ENCODE measurements around the gene ZNF407.
A peak's percentile ranks its signal among the peaks of the same experiment; 100 is the strongest.

The ZNF407 gene

DNA sequence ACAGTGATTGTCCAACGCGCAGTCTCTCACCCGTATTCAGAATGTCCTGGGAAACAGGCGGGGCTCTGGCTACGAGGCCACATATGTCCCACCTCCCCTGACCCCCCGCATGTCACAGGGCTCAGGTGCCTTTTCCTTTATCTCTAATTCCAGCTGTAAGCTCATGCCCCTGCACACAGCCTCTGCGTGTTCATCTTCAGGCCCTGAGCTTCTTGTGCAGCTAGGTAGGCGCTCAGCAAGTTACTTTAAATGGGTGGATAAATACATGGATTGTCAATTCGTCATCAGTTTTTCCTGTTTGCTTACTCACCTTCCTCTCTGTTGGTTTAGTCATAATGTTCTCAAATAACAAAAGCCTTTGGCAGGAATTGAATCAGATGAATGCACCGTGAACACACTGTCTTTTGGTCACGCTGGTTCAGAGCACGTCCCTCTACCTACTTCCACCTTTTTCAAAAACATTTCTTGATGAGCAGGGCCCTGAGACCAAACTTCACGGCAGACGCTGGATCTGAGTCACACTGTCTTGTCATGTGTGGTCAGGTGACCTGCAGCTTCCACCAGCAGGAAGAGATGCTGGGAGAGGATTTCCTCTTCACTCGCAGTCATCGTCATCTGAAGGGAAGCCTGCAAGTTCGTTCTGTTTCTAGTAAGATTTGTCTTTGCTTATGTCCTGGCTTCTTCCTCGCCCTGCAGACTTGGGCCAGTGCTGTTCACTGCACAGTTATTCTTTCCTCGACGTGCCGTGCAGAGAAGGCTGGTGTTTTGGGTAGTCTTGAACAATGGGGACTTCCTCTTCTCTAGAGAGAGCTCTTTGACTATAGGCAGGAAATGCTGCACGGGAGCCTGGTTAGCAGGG, 473.2 kb downstream of the ZNF407 start:
- TF ChIP-seq, protein P1, sequence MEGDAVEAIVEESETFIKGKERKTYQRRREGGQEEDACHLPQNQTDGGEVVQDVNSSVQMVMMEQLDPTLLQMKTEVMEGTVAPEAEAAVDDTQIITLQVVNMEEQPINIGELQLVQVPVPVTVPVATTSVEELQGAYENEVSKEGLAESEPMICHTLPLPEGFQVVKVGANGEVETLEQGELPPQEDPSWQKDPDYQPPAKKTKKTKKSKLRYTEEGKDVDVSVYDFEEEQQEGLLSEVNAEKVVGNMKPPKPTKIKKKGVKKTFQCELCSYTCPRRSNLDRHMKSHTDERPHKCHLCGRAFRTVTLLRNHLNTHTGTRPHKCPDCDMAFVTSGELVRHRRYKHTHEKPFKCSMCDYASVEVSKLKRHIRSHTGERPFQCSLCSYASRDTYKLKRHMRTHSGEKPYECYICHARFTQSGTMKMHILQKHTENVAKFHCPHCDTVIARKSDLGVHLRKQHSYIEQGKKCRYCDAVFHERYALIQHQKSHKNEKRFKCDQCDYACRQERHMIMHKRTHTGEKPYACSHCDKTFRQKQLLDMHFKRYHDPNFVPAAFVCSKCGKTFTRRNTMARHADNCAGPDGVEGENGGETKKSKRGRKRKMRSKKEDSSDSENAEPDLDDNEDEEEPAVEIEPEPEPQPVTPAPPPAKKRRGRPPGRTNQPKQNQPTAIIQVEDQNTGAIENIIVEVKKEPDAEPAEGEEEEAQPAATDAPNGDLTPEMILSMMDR (conservative IDR thresholded peaks at IDR 0.05; ENCODE audit: low read depth): no peak
- peak; percentile 74 for DNase-seq (ENCODE audit: low spot score)
- peak overlapping the region; percentile 83 for H3K27ac ChIP-seq
- ChIA-PET CTCF (no interaction called here), POLR2A (ENCODE audit: low non-redundant PET) (no interaction called here)

DNA sequence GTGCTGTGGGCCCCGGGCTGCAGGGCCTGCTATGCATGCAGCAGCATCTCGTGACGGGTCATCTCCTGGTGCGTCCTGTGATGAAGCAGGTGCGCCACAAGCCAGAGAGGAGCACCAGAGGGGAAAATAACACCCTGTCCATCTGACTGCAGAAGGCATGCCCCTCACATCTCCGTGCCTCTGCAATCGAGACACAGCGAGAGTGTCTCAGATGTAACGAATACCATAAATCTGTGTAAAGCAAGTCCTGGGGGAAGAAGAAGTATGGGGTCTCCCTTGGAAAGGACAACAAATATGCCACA, 473.8 kb downstream of the ZNF407 start:
- ChIA-PET CTCF (no interaction called here), POLR2A (ENCODE audit: low non-redundant PET) (no interaction called here)
- TF ChIP-seq, protein P1 (conservative IDR thresholded peaks at IDR 0.05; ENCODE audit: low read depth): no peak
- H3K27ac ChIP-seq: peak overlapping the region; percentile 83
- no peak for DNase-seq (ENCODE audit: low spot score)

DNA sequence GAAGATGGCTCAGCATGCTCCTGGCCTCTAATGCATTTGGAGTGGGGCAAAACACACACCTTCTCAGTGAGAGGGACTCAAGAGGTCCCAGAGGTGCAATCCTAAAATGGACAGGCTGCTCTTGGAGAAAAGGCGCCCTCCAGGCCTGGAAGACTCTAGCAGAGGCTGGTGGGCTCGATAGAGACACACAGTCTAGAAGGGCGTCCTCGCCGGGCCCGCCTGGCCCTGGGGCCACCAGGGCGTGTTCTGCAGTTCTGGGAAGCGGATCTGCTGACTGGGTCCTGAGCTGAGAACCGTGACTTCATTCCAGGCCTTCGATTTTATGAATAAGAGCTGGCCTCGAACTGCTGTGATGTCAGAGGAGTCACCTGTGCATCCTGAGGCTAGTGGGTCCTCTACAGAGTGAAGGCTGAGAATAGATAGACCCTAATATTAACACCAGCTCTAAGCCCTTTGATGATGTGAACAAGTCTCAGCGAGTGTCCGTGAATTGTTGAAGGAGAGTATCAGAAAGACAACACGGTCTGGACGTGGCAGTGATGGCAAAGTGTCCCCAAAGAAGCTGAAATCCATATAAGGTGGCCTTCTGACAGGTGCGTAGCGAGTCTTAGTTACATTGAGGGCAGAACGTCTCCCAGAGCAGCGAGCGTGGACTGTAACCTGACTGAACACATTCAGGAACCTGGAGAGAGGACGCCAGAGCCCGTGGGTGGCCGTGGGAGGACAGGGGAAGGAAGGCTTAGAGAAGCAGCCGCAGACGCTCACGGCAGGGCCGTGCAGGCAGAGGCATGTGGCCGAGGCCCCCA, 474.4 kb downstream of the ZNF407 start:
- H3K27ac ChIP-seq: peak overlapping the region; percentile 83
- ChIA-PET POLR2A (ENCODE audit: low non-redundant PET) (no interaction called here), CTCF (no interaction called here)
- TF ChIP-seq, protein P1 (conservative IDR thresholded peaks at IDR 0.05; ENCODE audit: low read depth): no peak
- DNase-seq (ENCODE audit: low spot score): no peak

DNA sequence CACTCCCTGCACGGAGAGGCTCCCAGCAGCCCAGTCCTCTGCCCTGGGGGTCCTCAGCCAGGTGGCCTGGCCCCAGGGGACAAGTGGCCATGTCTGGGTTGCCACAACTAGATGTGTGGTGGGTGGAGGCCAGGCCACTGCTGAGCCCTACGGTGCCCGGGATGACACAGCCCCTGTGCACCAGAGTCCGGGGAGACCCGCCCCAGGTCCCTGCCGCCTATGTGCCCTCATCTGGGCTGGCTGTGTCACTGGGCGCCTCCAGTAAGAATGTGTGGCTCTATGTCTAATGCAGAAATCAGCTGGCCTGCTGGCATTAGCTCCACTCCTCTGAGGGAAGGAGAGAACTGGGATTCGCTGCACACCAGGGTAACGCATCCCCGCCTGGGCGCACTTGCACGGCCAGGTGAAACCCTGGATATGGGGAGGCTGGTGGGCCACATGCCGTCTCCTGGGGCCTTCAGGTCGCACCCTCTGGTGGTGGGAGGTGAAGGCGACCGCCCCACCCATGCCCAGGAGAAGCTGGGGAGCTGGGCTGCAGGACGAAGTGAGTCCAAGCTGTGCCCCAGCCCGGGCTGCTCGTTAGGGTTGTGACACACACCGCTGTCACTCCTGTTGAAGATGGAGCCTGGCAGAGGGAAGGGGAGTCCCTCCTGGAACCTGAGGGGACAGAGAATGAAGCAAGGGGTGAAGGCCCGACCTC, 475.2 kb downstream of the ZNF407 start:
- CTCF ChIA-PET: no interaction called here
- POLR2A ChIA-PET (ENCODE audit: low non-redundant PET): no interaction called here
- no peak overlapping the region for H3K27ac ChIP-seq
- TF ChIP-seq, protein P1 (conservative IDR thresholded peaks at IDR 0.05; ENCODE audit: low read depth): no peak
- DNase-seq (ENCODE audit: low spot score): no peak

DNA sequence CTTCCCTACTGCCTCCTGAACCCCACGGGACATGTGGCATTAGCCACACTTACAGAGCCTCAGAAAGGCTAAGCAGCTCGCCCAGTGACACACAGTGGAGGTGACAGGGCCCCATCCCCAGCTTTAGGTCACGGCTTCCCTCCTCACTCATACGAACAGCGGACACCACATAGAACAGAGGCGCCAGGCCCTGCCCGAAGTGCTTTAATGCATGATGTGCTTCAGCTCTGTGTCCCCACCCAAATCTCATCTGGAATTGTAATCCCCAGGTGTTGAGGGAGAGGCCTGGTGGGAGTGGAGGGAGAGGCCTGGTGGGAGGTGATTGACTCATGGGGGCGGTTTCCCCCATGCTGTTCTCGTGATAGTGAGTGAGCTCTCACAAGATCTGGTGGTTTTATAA, 476.0 kb downstream of the ZNF407 start:
- DNase-seq (ENCODE audit: low spot score): no peak
- CTCF ChIA-PET: no interaction called here
- no peak overlapping the region for H3K27ac ChIP-seq
- POLR2A ChIA-PET (ENCODE audit: low non-redundant PET): no interaction called here
- TF ChIP-seq, protein P1 (conservative IDR thresholded peaks at IDR 0.05; ENCODE audit: low read depth): no peak

DNA sequence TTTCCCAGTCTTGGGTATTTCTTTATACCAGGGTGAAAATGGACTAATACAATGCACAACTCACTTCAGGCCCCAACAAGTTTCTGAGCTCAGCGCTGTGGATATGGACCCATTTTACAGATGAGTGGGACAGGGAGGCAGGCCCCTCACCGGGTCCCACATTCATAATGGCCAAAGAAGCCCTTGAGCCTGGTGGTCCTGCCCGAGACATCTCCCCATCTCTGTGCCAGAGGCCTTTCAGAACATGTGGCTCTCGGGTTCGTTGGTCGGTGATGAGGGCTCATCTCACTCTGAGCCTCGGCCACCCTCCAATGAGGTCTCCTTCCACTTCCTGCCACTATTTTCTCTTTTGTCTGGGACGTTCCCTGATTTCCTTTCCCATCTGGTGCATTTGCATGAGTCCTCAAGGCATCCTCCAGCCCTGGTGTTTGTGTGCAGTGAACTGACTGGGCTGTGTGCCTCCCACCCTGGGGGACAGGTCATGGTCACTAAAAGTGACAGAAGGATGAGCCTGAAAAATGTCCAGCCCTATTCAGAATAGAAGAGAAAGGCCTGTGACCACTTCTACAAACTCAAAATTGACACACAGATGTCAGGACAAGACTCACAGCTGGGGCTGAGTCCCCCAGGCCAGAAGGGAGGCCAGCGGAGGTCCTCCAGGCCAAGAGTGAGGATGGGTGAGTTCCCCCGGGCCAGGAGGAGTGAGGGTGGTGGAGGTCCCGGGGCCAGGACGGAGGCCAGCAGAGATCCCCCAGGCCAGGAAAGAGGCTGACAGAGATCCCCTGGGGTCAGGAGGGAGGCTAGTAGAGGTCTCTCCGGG, 476.7 kb downstream of the ZNF407 start:
- no peak for DNase-seq (ENCODE audit: low spot score)
- no peak overlapping the region for H3K27ac ChIP-seq
- TF ChIP-seq, protein P1 (conservative IDR thresholded peaks at IDR 0.05; ENCODE audit: low read depth): no peak
- POLR2A ChIA-PET (ENCODE audit: low non-redundant PET): no interaction called here
- CTCF ChIA-PET: no interaction called here
